HepG2 (cell line): Measurements from ENCODE around the gene NFATC3. TPM values are rescaled to one million over a fixed set of nuclear protein-coding genes. Genes with fewer than 3 reads are reported as not detected.

Source experiments
- ATAC-seq: fragments of 200-7000 bp; cut with Tn5 transposase; 3 replicates; pipeline ENCODE4 v1.9.1; 2020; ENCODE audit warnings: mild to moderate bottlenecking, moderate library complexity
- BruUV-seq: library from RNA; stranded (reverse); fragments of 400-500 nt; replicated peaks from 2 replicates; lab custom pipeline; 2021; lab: Mats Ljungman, UMichigan
- CTCF ChIA-PET: fragments of 300-600 bp; formaldehyde crosslinking; extraction: SDS; loops from one replicate; lab custom pipeline; 2021; ENCODE audit warnings: low total read pairs, inconsistent platforms, low intra/inter-chr PET ratio; lab: Yijun Ruan, JAX
- POLR2A ChIA-PET: fragments of 350-600 bp; sonication (Branson Sonifier 250); formaldehyde crosslinking; loops from one replicate; lab custom pipeline; 2020; ENCODE audit warnings: antibody characterized with exemption, inconsistent platforms; lab: Yijun Ruan, JAX
- DNase-seq: peaks from one replicate; pipeline ENCODE4 v3.0.0-alpha.2; 2015; ENCODE audit warnings: low spot score
- FAIRE-seq: peaks from 3 replicates; lab custom pipeline; 2011; peaks lifted over from hg19 to GRCh38; lab: Jason Lieb, UNC
- H2AFZ ChIP-seq: one replicate; pipeline ENCODE4 v1.6.1; 2011; ENCODE audit warnings: low read length, inconsistent platforms
- H3K27ac ChIP-seq: fragments of 300-600 bp; 3 replicates; pipeline ENCODE4 v1.8.0; 2011; ENCODE audit warnings: mixed run types, mild to moderate bottlenecking, mixed read lengths, low read length, inconsistent platforms; ENCODE audit not compliant: insufficient read depth; ENCODE audit errors: extremely low read length
- H3K27me3 ChIP-seq, 2 experiments: fragments of 200-600 bp in 1 of 2; 2 replicates in 1 of 2; 3 replicates in 1 of 2; pipeline versions ENCODE4 v1.6.0 to v1.8.0; 2011; ENCODE audit warnings: low read length in 2 of 2, mild to moderate bottlenecking in 2 of 2, moderate library complexity in 2 of 2, inconsistent platforms in 1 of 2; ENCODE audit not compliant: insufficient read depth in 2 of 2, control insufficient read depth in 1 of 2
- H3K36me3 ChIP-seq, 2 experiments: fragments of 200-600 bp in 1 of 2; replicated peaks in 1 of 2; 2 replicates in 1 of 2; 3 replicates in 1 of 2; pipeline versions ENCODE4 v1.5.1 to v1.8.0; 2011; ENCODE audit warnings: low read length in 2 of 2, inconsistent platforms in 1 of 2; ENCODE audit not compliant: insufficient read depth in 2 of 2, control insufficient read depth in 1 of 2
- H3K4me1 ChIP-seq: 2 replicates; pipeline ENCODE4 v1.5.1; 2012; ENCODE audit warnings: low read length, inconsistent platforms; ENCODE audit not compliant: insufficient read depth
- H3K4me2 ChIP-seq: 2 replicates; pipeline ENCODE4 v1.6.0; 2011; ENCODE audit warnings: low read depth, low read length, inconsistent platforms
- H3K4me3 ChIP-seq, 3 experiments: fragments of 200-600 bp in 1 of 3; sonication (generic), shearing (Covaris generic) in 1 of 3; replicated peaks in 1 of 3; 2 replicates each; pipeline ENCODE4 v1.5.1; 2011 to 2016; ENCODE audit warnings: low read length in 3 of 3, inconsistent platforms in 2 of 3, low read depth in 2 of 3, mild to moderate bottlenecking in 2 of 3, control low read depth in 1 of 3, mixed read lengths in 1 of 3; ENCODE audit not compliant: insufficient read depth in 1 of 3
- H3K79me2 ChIP-seq: one replicate; pipeline ENCODE4 v1.6.1; 2011; ENCODE audit warnings: low read length, inconsistent platforms; ENCODE audit not compliant: insufficient read depth
- H3K9ac ChIP-seq: 2 replicates; pipeline ENCODE4 v1.6.0; 2011; ENCODE audit warnings: mild to moderate bottlenecking, low read depth, low read length, inconsistent platforms; ENCODE audit not compliant: insufficient read depth
- H3K9me3 ChIP-seq: 2 replicates; pipeline ENCODE4 v1.5.1; 2012; ENCODE audit warnings: mild to moderate bottlenecking, low read length
- H4K20me1 ChIP-seq: 2 replicates; pipeline ENCODE4 v1.6.0; 2011; ENCODE audit warnings: inconsistent platforms, mild to moderate bottlenecking, low read length, moderate library complexity; ENCODE audit not compliant: insufficient read depth
- BORCS8-MEF2B ChIP-seq: sonication (generic); formaldehyde crosslinking; IDR thresholded peaks from 2 replicates; pipeline ENCODE4 v1.8.0; 2022; ENCODE audit warnings: mild to moderate bottlenecking, missing genetic modification reagents
- CHCHD3 ChIP-seq: sonication (generic); formaldehyde crosslinking; IDR thresholded peaks from 2 replicates; pipeline ENCODE4 v1.8.0; 2022; ENCODE audit warnings: mild to moderate bottlenecking, missing genetic modification reagents, moderate library complexity
- EP300 ChIP-seq, 3 experiments: sonication (generic) in 1 of 3; formaldehyde crosslinking in 1 of 3; IDR thresholded peaks; 2 replicates each; pipeline versions ENCODE4 v1.5.1 to v1.6.1; 2011 to 2020; ENCODE audit warnings: low read depth in 2 of 3, low read length in 2 of 3, borderline replicate concordance in 1 of 3, improper control_type of control experiment in 1 of 3, mild to moderate bottlenecking in 1 of 3, missing genetic modification reagents in 1 of 3, moderate library complexity in 1 of 3
- ETV5 ChIP-seq: IDR thresholded peaks from 2 replicates; pipeline ENCODE4 v1.6.1; 2018; ENCODE audit warnings: missing biosample characterization, missing genetic modification reagents, inconsistent platforms, borderline replicate concordance
- GATA4 ChIP-seq: sonication (generic); IDR thresholded peaks from 2 replicates; pipeline ENCODE4 v1.6.1; 2016; ENCODE audit warnings: antibody characterized with exemption, low read depth, borderline replicate concordance
- MIER2 ChIP-seq: IDR thresholded peaks from 2 replicates; pipeline ENCODE4 v1.6.1; 2016; ENCODE audit warnings: missing biosample characterization, missing genetic modification reagents
- PPARG ChIP-seq: conservative IDR thresholded peaks from 2 replicates; pipeline ENCODE4 v1.6.1; 2016; ENCODE audit warnings: missing biosample characterization, missing genetic modification reagents
- SAFB2 ChIP-seq: sonication (generic); formaldehyde crosslinking; IDR thresholded peaks from 2 replicates; pipeline ENCODE4 v1.5.1; 2020; ENCODE audit warnings: missing genetic modification reagents, low read depth, mild to moderate bottlenecking, borderline replicate concordance
- SP5 ChIP-seq: IDR thresholded peaks from 2 replicates; pipeline ENCODE4 v1.6.1; 2016; ENCODE audit warnings: low read depth, borderline replicate concordance
- TSC22D2 ChIP-seq: sonication (generic); formaldehyde crosslinking; IDR thresholded peaks from 2 replicates; pipeline ENCODE4 v1.5.1; 2020; ENCODE audit warnings: missing genetic modification reagents, mild to moderate bottlenecking, borderline replicate concordance
- ZFP91 ChIP-seq: sonication (generic); formaldehyde crosslinking; IDR thresholded peaks from 2 replicates; pipeline ENCODE4 v1.9.0; 2022; ENCODE audit warnings: missing genetic modification reagents, mild to moderate bottlenecking, borderline replicate concordance
- ZNF30 ChIP-seq: sonication (generic); formaldehyde crosslinking; IDR thresholded peaks from 2 replicates; pipeline ENCODE4 v1.5.0; 2020; ENCODE audit warnings: mild to moderate bottlenecking, missing genetic modification reagents
- ZNF33B ChIP-seq: sonication (generic); formaldehyde crosslinking; IDR thresholded peaks from 2 replicates; pipeline ENCODE4 v1.5.1; 2020; ENCODE audit warnings: mild to moderate bottlenecking, missing genetic modification reagents
- ZNF484 ChIP-seq: sonication (generic); formaldehyde crosslinking; IDR thresholded peaks from 2 replicates; pipeline ENCODE4 v1.5.1; 2020; ENCODE audit warnings: mild to moderate bottlenecking, low read depth, missing genetic modification reagents, borderline replicate concordance
- ZNF605 ChIP-seq: sonication (generic); formaldehyde crosslinking; IDR thresholded peaks from 2 replicates; pipeline ENCODE4 v1.8.0; 2022; ENCODE audit warnings: mild to moderate bottlenecking, missing genetic modification reagents
- ZNF616 ChIP-seq: sonication (generic); formaldehyde crosslinking; IDR thresholded peaks from 2 replicates; pipeline ENCODE4 v1.5.0; 2020; ENCODE audit warnings: low read depth, mild to moderate bottlenecking, missing genetic modification reagents
- WGBS: methylation state at CpG from one replicate; pipeline ENCODE4 v1.1.6; 2017; ENCODE audit warnings: low lambda C conversion rate; 5-methylcytosine and 5-hydroxymethylcytosine counted together
- in situ Hi-C: cut with HindIII; loops from 2 replicates; pipeline ENCODE4 v1.10.0; 2017; ENCODE audit warnings: low pct_unique_long_range_greater_than_20kb; ENCODE audit not compliant: extremely low pct_ligation_motif_present
- intact Hi-C: fragments of 100-400 bp; cut with micrococcal nuclease; formaldehyde crosslinking; loops from one replicate; pipeline ENCODE4 v1.10.0; 2022; ENCODE audit not compliant: unreplicated experiment
- polyA plus RNA-seq, 8 experiments: library from polyadenylated mRNA; depleted of rRNA in 3 of 8; stranded (reverse) in 7 of 8; unstranded in 1 of 8; fragments of >200 nt; fragmentation: Illumina TruSeq in 4 of 8; extraction: Trizol in 4 of 8; gene quantifications; 2 replicates each; pipeline versions ENCODE4 v1.2.1 to v1.2.3, GENCODE V29; 2011 to 2016; ENCODE audit warnings: low read depth in 4 of 8, missing spikeins in 1 of 8, mixed read lengths in 1 of 8; ENCODE audit not compliant: insufficient read depth in 1 of 8
- total RNA-seq, 5 experiments: library from RNA; depleted of rRNA; stranded (reverse); fragments of >200 nt; fragmentation: Illumina TruSeq; extraction: Trizol; gene quantifications; 2 replicates each; pipeline ENCODE4 v1.2.3, GENCODE V29; 2016; ENCODE audit warnings: low read depth in 1 of 5
- TF ChIP-seq, protein P1 (sequence below): sonication (generic); formaldehyde crosslinking; conservative IDR thresholded peaks from 2 replicates; pipeline ENCODE4 v1.8.1; 2023; ENCODE audit warnings: missing genetic modification reagents

NFATC3 gene
- total and polyA plus RNA-seq, 2 of the 13 experiments (the other 11 are each of a cell fraction or from before 2014, with no cell fraction given): 52.6 to 62.7 TPM

DNA sequence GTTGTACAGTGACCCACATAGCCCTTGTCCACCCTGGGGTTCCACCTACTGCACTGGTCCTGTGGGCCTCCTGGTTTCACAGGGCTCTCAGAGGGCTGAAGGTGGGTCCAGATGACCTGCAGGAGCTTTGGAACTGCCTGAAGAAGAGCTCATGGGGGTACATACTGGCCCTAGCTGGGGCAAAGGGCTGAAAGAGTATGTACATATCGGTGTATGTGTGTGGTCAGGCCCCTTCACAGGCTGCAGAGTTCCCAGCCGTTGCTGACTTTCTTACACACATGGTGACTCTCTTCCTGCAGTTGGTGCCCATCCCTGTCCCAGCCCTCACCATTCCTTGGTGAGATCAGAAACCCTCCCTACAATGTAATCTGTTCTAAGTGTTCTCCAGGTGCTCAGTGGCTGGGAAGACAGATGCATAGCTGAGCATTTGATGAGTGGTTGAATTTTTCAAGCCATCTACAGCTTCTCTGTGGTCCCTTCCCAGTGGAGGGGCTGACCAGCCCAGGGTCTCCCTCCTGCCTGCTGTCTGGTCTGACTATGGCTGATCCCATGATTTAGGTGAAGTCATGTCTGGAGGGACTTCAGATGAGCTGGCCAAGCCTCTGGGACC is 2.4 kb upstream of the NFATC3 start (continued):
- no peak for TF ChIP-seq ZFP91 (CRISPR knock-in tag)

GRCh38 chr16:68083239-68083781 is 1.9 kb upstream of the NFATC3 start:
- no peaks in the 10 kb centered on the region; a peak in 1 of 5 replicates for H3K27me3 ChIP-seq
- intact Hi-C loops (loop anchor here (10.0 kb wide), 1 partner anchor 1059 kb away; the partner anchor contains the start of gene CBFB), in situ Hi-C loops (loop anchor here (10.0 kb wide), 2 partner anchors 151 to 251 kb away; partner anchors contain the start of gene ESRP2)
- WGBS: 48% methylated on average over 4 of the region's 4 CpGs
- no peak for FAIRE-seq
- no peak for ATAC-seq
- peak overlapping the region; percentile 99 for H3K9ac ChIP-seq
- ChIA-PET POLR2A (interaction anchor here (0.6 to 4.3 kb wide), 18 partner anchors 8 to 249 kb away, joined by 3 to 100 read pairs (median 12); partner anchors contain the start of genes DDX28, DUS2, ESRP2 and LCAT), CTCF (interaction anchor here (0.7 kb wide), 1 partner anchor 19 kb away, joined by 3 read pairs; no protein-coding TSS in a partner anchor)
- no peaks in the 10 kb centered on the region for H3K9me3 ChIP-seq
- H3K4me2 ChIP-seq: peak overlapping the region; percentile 98
- peaks cover 27% of the 10 kb centered on the region for H3K79me2 ChIP-seq
- peak overlapping the region; percentile 99 for H3K27ac ChIP-seq
- H4K20me1 ChIP-seq: peaks cover 17% of the 10 kb centered on the region
- peak overlapping the region; percentile 35 to 96 (median 90); a peak in 4 of 6 replicates for H3K4me3 ChIP-seq
- peaks cover 0 to 4% of the 10 kb centered on the region in 2 experiments; a peak in 1 of 5 replicates for H3K36me3 ChIP-seq
- no peak for DNase-seq
- H2AFZ ChIP-seq: no peak overlapping the region
- peaks cover 67% of the 10 kb centered on the region for H3K4me1 ChIP-seq
- no TSS peak for BruUV-seq
- TF ChIP-seq EP300 (IDR thresholded peaks at IDR 0.05; ENCODE audit: low read depth in 2 of 2, low read length in 2 of 2) (no peak), EP300 (CRISPR knock-in tag; IDR thresholded peaks at IDR 0.05; ENCODE audit: borderline replicate concordance) (0 out of 2 replicates have a peak, but pooled peaks have one; percentile 11), ZNF616 (CRISPR knock-in tag) (0 out of 2 replicates have a peak, but pooled peaks have one; percentile 9), PPARG (CRISPR knock-in tag) (0 out of 2 replicates have a peak, but pooled peaks have one; percentile 24), ZNF30 (CRISPR knock-in tag) (peak; percentile 39; the same call in 1 of the 2 replicates), ZNF33B (no peak), ZNF484 (CRISPR knock-in tag) (no peak), ETV5 (CRISPR knock-in tag) (peak; percentile 29; the same call in 1 of the 2 replicates), ZNF605 (peak; percentile 15; the same call in 1 of the 2 replicates), CHCHD3 (CRISPR knock-in tag) (0 out of 2 replicates have a peak, but pooled peaks have one; percentile 20), SAFB2 (CRISPR knock-in tag) (peak; percentile 68; the same call in 1 of the 2 replicates), BORCS8-MEF2B (CRISPR knock-in tag) (peak; percentile 64; the same call in 1 of the 2 replicates), TSC22D2 (CRISPR knock-in tag) (0 out of 2 replicates have a peak, but pooled peaks have one; percentile 40), SP5 (peak; percentile 9; the same call in 1 of the 2 replicates), MIER2 (0 out of 2 replicates have a peak, but pooled peaks have one; percentile 32), GATA4 (no peak)
- TF ChIP-seq, protein P1, sequence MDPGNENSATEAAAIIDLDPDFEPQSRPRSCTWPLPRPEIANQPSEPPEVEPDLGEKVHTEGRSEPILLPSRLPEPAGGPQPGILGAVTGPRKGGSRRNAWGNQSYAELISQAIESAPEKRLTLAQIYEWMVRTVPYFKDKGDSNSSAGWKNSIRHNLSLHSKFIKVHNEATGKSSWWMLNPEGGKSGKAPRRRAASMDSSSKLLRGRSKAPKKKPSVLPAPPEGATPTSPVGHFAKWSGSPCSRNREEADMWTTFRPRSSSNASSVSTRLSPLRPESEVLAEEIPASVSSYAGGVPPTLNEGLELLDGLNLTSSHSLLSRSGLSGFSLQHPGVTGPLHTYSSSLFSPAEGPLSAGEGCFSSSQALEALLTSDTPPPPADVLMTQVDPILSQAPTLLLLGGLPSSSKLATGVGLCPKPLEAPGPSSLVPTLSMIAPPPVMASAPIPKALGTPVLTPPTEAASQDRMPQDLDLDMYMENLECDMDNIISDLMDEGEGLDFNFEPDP (CRISPR knock-in tag): 0 out of 2 replicates have a peak, but pooled peaks have one; percentile 70
